Measurements from ENCODE around the gene LAT. TPM values are rescaled to one million over a fixed set of nuclear protein-coding genes. Genes with fewer than 3 reads are reported as not detected.

The LAT gene, protein sequence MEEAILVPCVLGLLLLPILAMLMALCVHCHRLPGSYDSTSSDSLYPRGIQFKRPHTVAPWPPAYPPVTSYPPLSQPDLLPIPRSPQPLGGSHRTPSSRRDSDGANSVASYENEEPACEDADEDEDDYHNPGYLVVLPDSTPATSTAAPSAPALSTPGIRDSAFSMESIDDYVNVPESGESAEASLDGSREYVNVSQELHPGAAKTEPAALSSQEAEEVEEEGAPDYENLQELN
- total RNA-seq (2022; extraction: Qiagen RNA extraction) = 2.7 to 4.3 TPM (median 3.6 TPM) in 5 replicates

DNA sequence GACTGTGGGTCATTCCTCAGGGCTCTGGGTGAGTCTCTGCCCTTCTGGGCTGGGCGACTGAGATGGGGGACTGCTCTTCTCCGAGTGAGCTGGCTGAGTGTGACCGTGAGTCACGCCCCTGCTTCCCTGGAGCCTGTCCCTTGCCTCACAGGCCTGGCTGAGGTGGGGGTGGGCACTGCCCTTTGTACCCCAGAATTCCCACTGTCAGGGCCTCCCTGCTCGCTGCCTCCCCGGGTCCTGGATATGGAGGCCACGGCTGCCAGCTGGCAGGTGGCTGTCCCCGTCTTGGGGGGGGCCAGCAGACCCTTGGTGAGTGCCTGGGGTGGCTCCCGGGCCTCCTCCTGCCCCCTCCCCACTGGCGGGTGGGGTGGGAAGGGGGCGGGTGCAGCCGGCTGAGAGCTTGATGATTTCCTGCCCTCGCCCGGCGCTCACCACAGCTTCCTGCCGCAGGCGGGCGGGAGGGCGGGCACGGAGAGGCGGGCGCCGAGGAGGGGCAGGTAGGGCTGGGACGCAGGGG, at the start of gene LAT:
Gene LAT, plus strand, starts transcription at position 434 of the 517 bp plus-strand sequence. CDS start 366 bp downstream, outside the sequence.

GRCh38 chr16:28950648-28951409, 34.0 kb upstream of the LAT start, which contains the start of gene NFATC2IP:
NFATC2IP (plus strand) TSS chr16:28950937; CDS start chr16:28951012, 75 bp downstream.

GRCh38 chr16:28974437-28975157, 10.3 kb upstream of the LAT start, which contains the start of gene SPNS1:
SPNS1 (plus strand) TSS chr16:28974778; CDS start chr16:28975152, 374 bp downstream.

Other genes starting within 250 kb of the LAT start
- 1.1 to 1.7 TPM (median 1.4 TPM) in 5 replicates for gene NPIPB9, start 233.3 kb upstream of the LAT start, total RNA-seq (2022; extraction: Qiagen RNA extraction)
- gene ATXN2L, start 162.1 kb upstream of the LAT start, total RNA-seq (2022; extraction: Qiagen RNA extraction) = 82.9 to 130 TPM (median 121 TPM) in 5 replicates
- 221 to 309 TPM (median 290 TPM) in 5 replicates for gene TUFM, start 138.7 kb upstream of the LAT start, total RNA-seq (2022; extraction: Qiagen RNA extraction)
- gene SH2B1, start 121.2 kb upstream of the LAT start, total RNA-seq (2022; extraction: Qiagen RNA extraction) = 20.6 to 31.7 TPM (median 26.7 TPM) in 5 replicates
- gene ATP2A1, start 106.6 kb upstream of the LAT start, total RNA-seq (2022; extraction: Qiagen RNA extraction) = 1.3 to 5.2 TPM (median 1.5 TPM) in 5 replicates
- 7.3 to 10.4 TPM (median 8.7 TPM) in 5 replicates for gene RABEP2, start 59.8 kb upstream of the LAT start, total RNA-seq (2022; extraction: Qiagen RNA extraction)
- gene CD19, start 53.1 kb upstream of the LAT start, total RNA-seq (2022; extraction: Qiagen RNA extraction) = not detected in 5 replicates
- 18.8 to 27.7 TPM (median 24.8 TPM) in 5 replicates for gene NFATC2IP, start 34.1 kb upstream of the LAT start, total RNA-seq (2022; extraction: Qiagen RNA extraction)
- 52.8 to 83.6 TPM (median 74.8 TPM) in 5 replicates for gene SPNS1, start 10.3 kb upstream of the LAT start, total RNA-seq (2022; extraction: Qiagen RNA extraction)